GM12891 (cell line): Measurements from ENCODE around the gene MAS1L.

ENCODE experiments used
- POLR2A ChIP-seq: IDR thresholded peaks from 2 replicates; pipeline ENCODE4 v1.6.1; 2011; ENCODE audit warnings: low read depth, low read length, control low read depth
- POLR2AphosphoS5 ChIP-seq: IDR thresholded peaks from 2 replicates; pipeline ENCODE4 v1.6.1; 2011; ENCODE audit warnings: low read depth, low read length, control low read depth
- POU2F2 ChIP-seq: IDR thresholded peaks from 2 replicates; pipeline ENCODE4 v1.6.1; 2011; ENCODE audit warnings: low read depth, mild to moderate bottlenecking, control low read depth, low read length, moderate library complexity
- TAF1 ChIP-seq: IDR thresholded peaks from 2 replicates; pipeline ENCODE4 v1.6.1; 2011; ENCODE audit warnings: low read depth, low read length, control low read depth

GRCh38 chr6:29519291-29520010, 31.7 kb upstream of the MAS1L start:
- TF ChIP-seq POU2F2 = no peak
- no peak for TF ChIP-seq POLR2A
- no peak for TF ChIP-seq POLR2AphosphoS5
- no peak for TF ChIP-seq TAF1
